HTERT RPE-1 (cell line): ENCODE data around the gene ELL2.

Experiments
- in situ Hi-C: fragments of 300-500 bp; cut with MboI; formaldehyde crosslinking; loops from 4 replicates; pipeline ENCODE4 v1.14.3; 2020; ENCODE audit warnings: low sequenced_read_pairs

The ELL2 gene

GRCh38 chr5:95961617-95962474 lies at the start of gene ELL2:
Gene ELL2 (minus strand): TSS chr5:95961851. CDS start chr5:95961721, 130 bp downstream.
- in situ Hi-C loops: no loop called here

GRCh38 chr5:96008987-96009647 lies 47.5 kb upstream of the ELL2 start:
- in situ Hi-C loops: no loop called here

- in situ Hi-C loops: no loop called here
These were observed 46.8 kb upstream of the ELL2 start for GRCh38 chr5:96008487-96008886.

- in situ Hi-C loops: no loop called here
These were observed 45.4 kb upstream of the ELL2 start for GRCh38 chr5:96007051-96007450.

GRCh38 chr5:96006291-96006690 lies 44.6 kb upstream of the ELL2 start:
- in situ Hi-C loops: no loop called here

GRCh38 chr5:96004754-96005153 lies 43.1 kb upstream of the ELL2 start:
- in situ Hi-C loops: no loop called here

GRCh38 chr5:96004087-96004486 lies 42.4 kb upstream of the ELL2 start:
- in situ Hi-C loops: no loop called here

- in situ Hi-C loops: no loop called here
These were observed 39.6 kb upstream of the ELL2 start for GRCh38 chr5:96001262-96001661.

GRCh38 chr5:96000308-96000707 lies 38.7 kb upstream of the ELL2 start:
- in situ Hi-C loops: no loop called here

GRCh38 chr5:95996904-95997723 lies 35.5 kb upstream of the ELL2 start:
- in situ Hi-C loops: no loop called here

GRCh38 chr5:95995962-95996489 lies 34.4 kb upstream of the ELL2 start:
- in situ Hi-C loops: no loop called here

GRCh38 chr5:95993776-95994175 lies 32.1 kb upstream of the ELL2 start:
- in situ Hi-C loops: no loop called here

GRCh38 chr5:95993266-95993665 lies 31.6 kb upstream of the ELL2 start:
- in situ Hi-C loops: no loop called here

- in situ Hi-C loops: no loop called here
These were observed 27.8 kb upstream of the ELL2 start for GRCh38 chr5:95989283-95990048.

- in situ Hi-C loops: no loop called here
These were observed 27.2 kb upstream of the ELL2 start for GRCh38 chr5:95988877-95989276.

- in situ Hi-C loops: no loop called here
These were observed 26.4 kb upstream of the ELL2 start for GRCh38 chr5:95988094-95988493.

- in situ Hi-C loops: no loop called here
These were observed 25.4 kb upstream of the ELL2 start for GRCh38 chr5:95986937-95987520.

- in situ Hi-C loops: no loop called here
These were observed 24.4 kb upstream of the ELL2 start for GRCh38 chr5:95986001-95986400.

- in situ Hi-C loops: no loop called here
These were observed 23.6 kb upstream of the ELL2 start for GRCh38 chr5:95985249-95985648.

- in situ Hi-C loops: no loop called here
These were observed 22.8 kb upstream of the ELL2 start for GRCh38 chr5:95984287-95984938.
